ENCODE data around the gene SPNS1.
A peak's percentile ranks its signal among the peaks of the same experiment; 100 is the strongest.
"Not testable (repeated sequence)": the region's sequence is repeated elsewhere in the genome, so short reads cannot be mapped to it uniquely, and the experiment has no call there.

The SPNS1 gene

GRCh38 chr16:28991687-28992086 is 17.1 kb downstream of the SPNS1 start:
- no peak for DNase-seq

GRCh38 chr16:28992496-28992895 is 17.9 kb downstream of the SPNS1 start:
- DNase-seq, result no peak

GRCh38 chr16:28998837-28999236 is 24.3 kb downstream of the SPNS1 start:
- no peak for DNase-seq

- no peak for DNase-seq
Observed at GRCh38 chr16:28999577-28999976, 25.0 kb downstream of the SPNS1 start.

GRCh38 chr16:29000019-29000418 is 25.4 kb downstream of the SPNS1 start:
- DNase-seq, result no peak

GRCh38 chr16:29004496-29005139 is 30.0 kb downstream of the SPNS1 start:
- not testable (repeated sequence) for DNase-seq

GRCh38 chr16:29007730-29008593 is 33.4 kb downstream of the SPNS1 start:
- DNase-seq, result peak; percentile 90

GRCh38 chr16:29009050-29009837 is 34.7 kb downstream of the SPNS1 start:
- DNase-seq, result peak; percentile 70

- DNase-seq, result no peak
Observed at GRCh38 chr16:29009838-29010166, 35.2 kb downstream of the SPNS1 start.

GRCh38 chr16:29011112-29011511 is 36.5 kb downstream of the SPNS1 start:
- no peak for DNase-seq

- DNase-seq, result no peak
Observed at GRCh38 chr16:29011851-29012250, 37.3 kb downstream of the SPNS1 start.

GRCh38 chr16:29012913-29013553 is 38.5 kb downstream of the SPNS1 start:
- peak; percentile 55 for DNase-seq

GRCh38 chr16:29014561-29015069 is 40.0 kb downstream of the SPNS1 start:
- DNase-seq, result no peak

- DNase-seq, result no peak
Observed at GRCh38 chr16:29022196-29022595, 47.6 kb downstream of the SPNS1 start.

GRCh38 chr16:29023279-29024277 is 49.0 kb downstream of the SPNS1 start:
- DNase-seq, result no peak

- no peak for DNase-seq
Observed at GRCh38 chr16:29024278-29024677, 49.7 kb downstream of the SPNS1 start.

- DNase-seq, result peak; percentile 27
Observed at GRCh38 chr16:29025218-29025617, 50.6 kb downstream of the SPNS1 start.

GRCh38 chr16:29025735-29026134 is 51.2 kb downstream of the SPNS1 start:
- no peak for DNase-seq

- DNase-seq, result no peak
Observed at GRCh38 chr16:29028457-29029167, 54.0 kb downstream of the SPNS1 start.

GRCh38 chr16:29029168-29029994 is 54.8 kb downstream of the SPNS1 start:
- DNase-seq, result peak; percentile 95

Measured in activated CD4-positive, alpha-beta T cell treated with anti-CD3 and anti-CD28 coated beads, Interleukin-2, Interleukin-6, amounts not matched to agents 100 ng/mL and 50 ng/mL, durations not matched to agents 16 hours and 8 hours (primary cell).